Transverse colon (tissue), 4 donors: ENCODE measurements around the gene CHAT.

ENCODE experiments used
- CTCF ChIP-seq, 5 experiments: fragments of 200-600 bp in 3 of 5; fragments of 450-650 bp in 2 of 5; sonication (generic) in 3 of 5; IDR thresholded peaks; 1 replicate in 2 of 5; 2 replicates in 3 of 5; pipeline ENCODE4 v1.5.1; 2016 to 2017; ENCODE audit warnings: antibody characterized with exemption in 5 of 5, inconsistent platforms in 3 of 5, mild to moderate bottlenecking in 2 of 5, moderate library complexity in 1 of 5
- EP300 ChIP-seq: sonication (generic); formaldehyde crosslinking; IDR thresholded peaks from one replicate; pipeline ENCODE4 v1.6.1; 2017; ENCODE audit warnings: antibody characterized with exemption, low read depth
- POLR2A ChIP-seq: fragments of 450-650 bp; IDR thresholded peaks from one replicate; pipeline ENCODE4 v1.6.1; 2016; ENCODE audit warnings: antibody characterized with exemption, mild to moderate bottlenecking, moderate library complexity
- POLR2AphosphoS5 ChIP-seq, 3 donors: sonication (generic); formaldehyde crosslinking; IDR thresholded peaks; one replicate each; pipeline ENCODE4 v1.6.1; 2016; ENCODE audit warnings: antibody characterized with exemption in 3 of 3

- TF ChIP-seq POLR2A: no peak
- no peak for TF ChIP-seq CTCF (IDR thresholded peaks at IDR 0.05)
- no peak for TF ChIP-seq EP300
- no peak for TF ChIP-seq POLR2AphosphoS5 (IDR thresholded peaks at IDR 0.05)
Observed at GRCh38 chr10:49711481-49711880, 97.6 kb downstream of the CHAT start.
